LNCAP (cell line): ENCODE measurements around the gene FLOT2.

ENCODE experiments used
- TF ChIP-seq, protein P1 (sequence below): fragments of 450-650 bp; IDR thresholded peaks from 2 replicates; pipeline ENCODE4 v1.5.1; 2017; ENCODE audit warnings: mild to moderate bottlenecking

FLOT2 gene

DNA sequence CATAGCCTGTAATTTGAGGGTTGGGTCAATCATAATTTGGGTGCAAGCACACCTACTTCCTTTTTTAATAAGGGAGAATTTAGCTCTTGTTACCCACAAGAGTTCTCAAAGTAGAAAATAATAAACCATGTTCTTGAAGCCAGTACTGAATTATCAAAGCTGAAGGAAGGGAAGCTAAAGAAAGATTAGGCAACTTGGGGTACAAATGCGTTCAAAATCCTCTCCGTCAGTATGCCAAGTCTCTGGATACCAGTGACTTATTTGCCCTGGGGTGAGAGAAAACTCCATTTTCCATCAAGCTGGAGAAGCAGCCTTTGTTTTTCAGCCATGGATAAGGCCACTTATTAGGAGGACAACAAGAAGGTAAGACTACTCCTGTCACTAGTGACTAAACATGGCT, 28.8 kb upstream of the FLOT2 start:
- TF ChIP-seq, protein P1, sequence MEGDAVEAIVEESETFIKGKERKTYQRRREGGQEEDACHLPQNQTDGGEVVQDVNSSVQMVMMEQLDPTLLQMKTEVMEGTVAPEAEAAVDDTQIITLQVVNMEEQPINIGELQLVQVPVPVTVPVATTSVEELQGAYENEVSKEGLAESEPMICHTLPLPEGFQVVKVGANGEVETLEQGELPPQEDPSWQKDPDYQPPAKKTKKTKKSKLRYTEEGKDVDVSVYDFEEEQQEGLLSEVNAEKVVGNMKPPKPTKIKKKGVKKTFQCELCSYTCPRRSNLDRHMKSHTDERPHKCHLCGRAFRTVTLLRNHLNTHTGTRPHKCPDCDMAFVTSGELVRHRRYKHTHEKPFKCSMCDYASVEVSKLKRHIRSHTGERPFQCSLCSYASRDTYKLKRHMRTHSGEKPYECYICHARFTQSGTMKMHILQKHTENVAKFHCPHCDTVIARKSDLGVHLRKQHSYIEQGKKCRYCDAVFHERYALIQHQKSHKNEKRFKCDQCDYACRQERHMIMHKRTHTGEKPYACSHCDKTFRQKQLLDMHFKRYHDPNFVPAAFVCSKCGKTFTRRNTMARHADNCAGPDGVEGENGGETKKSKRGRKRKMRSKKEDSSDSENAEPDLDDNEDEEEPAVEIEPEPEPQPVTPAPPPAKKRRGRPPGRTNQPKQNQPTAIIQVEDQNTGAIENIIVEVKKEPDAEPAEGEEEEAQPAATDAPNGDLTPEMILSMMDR = no peak

DNA sequence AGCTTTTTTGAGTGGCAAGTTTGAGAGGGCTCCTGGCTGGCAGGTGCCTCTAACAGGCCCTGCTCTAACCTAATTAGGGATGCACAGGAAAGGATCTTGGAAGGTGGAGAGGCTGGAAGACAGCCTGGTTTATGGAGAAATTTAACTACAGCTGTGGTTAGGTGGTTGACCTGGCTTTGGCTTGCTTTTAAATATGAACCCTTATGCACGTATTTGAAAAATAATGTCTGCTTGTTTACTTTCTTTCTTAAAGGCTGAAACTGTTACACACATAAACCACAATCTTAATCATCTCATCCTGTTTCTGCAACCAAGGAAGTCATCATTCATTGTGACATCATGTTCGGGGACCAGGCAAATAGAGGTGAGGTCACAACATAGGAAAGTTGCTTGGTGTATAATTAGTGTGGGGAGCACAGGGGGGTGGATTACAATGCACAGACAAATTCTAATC, 28.4 kb upstream of the FLOT2 start:
- TF ChIP-seq, protein P1 = no peak

DNA sequence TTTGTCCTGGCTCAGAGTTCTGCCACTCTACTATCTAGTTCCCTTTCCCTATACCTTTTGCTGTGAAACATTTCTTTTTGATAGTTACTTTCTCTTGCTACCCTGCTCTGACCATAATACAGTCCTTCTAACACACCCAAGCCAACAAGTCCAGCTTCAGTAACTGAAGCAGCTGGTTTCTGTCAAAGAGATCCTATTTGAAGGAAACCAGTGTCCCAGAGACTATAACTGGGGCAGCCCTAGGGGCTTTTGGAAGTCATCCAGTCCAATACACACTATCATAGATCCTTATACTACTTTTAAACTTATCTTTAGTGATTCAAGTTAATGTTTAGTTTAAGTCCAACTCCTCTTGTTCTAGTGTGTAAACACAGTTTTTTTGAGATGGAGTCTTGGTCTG, 22.7 kb upstream of the FLOT2 start:
- TF ChIP-seq, protein P1 = no peak

DNA sequence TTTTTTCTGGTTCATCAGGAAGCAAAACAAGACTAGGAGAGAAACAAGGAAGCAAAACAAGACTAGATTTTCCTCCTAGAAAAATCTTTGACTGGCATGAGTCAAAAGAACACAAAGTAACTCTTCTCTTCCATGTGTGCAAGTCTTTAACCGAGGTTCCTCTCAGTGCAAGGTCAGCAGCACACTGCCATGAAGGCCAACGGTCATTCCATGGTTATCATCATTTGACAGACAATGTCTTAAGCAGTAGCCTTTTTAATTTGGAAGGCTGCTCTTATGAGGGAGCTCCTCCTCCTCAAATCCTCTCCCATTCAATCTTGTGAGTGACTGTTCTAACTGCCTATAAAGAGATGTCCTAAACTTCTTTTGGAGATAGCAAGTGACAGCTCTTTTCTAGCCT, 20.8 kb upstream of the FLOT2 start:
- TF ChIP-seq, protein P1 = no peak

DNA sequence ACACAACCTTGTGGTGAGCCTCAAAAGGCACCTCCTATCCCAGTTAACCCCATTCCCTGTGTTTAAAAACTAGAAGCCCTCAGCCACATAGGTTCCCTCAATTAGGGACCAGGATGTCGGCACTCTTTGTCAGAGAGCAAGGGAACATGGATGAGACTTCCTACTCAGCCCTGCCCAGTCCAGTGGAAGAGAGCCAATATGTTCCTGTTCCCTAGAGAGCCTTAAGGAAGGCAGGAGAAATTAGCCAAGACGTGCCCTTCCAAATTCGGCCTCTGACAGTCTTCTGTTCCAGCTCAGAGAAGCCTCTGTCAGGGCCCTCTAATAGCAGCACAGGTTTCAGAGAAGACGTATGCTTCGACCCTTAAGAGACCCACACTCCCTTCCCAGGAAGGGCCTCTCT, 19.9 kb upstream of the FLOT2 start:
- TF ChIP-seq, protein P1 = no peak

DNA sequence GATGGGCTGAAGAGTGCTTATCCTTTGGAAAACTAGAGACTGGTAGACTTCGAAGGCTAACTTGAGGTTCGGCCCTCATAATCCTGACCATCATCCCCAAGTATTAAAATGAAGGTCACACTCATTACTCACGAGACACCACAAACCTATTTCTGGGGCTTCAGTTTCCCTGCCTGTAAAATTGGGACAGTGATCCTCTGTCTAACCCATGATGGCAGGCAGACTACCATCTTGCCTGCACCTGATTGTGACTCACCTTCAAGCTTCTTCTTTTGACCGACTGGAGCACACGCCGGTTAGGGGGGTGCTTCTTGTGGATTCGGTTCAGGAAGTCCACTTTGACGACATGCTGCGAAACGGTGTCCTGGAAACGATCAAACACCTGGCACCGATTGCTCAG, 19.5 kb upstream of the FLOT2 start:
- TF ChIP-seq, protein P1 = no peak

DNA sequence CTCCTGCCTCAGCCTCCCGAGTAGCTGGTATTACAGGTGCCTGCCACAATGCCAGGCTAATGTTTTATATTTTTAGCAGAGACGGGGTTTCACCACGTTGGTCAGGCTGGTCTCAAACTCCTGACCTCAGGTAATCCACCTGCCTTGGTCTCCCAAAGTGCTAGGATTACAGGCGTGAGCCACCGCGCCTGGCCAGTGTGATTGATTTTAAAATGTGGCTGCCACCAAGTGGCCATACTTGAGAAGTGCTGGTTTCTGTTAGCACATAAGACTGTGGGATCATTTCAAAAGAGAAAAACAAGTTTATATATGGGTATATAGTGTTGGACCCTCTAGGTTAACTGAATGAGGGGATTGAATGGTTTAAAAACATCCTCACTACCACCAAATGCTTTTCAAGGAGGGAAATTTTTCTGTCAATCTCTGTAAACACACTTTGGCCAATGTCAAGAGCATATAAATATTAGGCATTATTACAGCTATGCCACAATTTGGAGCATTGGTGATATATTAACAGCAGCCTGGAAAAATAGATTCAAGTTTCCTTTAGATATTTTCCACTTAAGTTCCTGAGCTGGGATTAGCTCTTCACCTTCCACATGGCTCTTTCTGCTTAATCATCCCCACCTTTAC, 18.9 kb upstream of the FLOT2 start:
- TF ChIP-seq, protein P1 = peak; percentile 78

DNA sequence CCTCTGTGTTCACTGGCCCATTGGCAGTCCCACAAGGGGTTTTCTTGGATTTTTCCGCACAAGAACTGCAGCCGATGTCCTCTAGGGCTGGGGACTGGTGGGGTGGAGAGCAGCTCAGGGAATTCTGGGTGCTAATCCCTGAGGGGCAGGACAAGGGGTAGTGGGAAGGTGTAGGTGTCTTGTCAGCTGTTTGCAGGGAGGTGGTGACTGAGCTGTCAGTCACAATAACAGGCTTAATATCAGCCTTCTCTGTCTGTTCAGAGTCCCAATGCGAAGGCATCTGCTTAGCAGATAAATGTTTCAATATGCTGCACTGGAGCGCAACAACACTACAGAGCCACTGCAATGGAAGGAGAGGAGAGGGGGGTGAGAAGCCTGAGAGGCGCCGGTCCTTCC, 15.4 kb upstream of the FLOT2 start:
- TF ChIP-seq, protein P1 = no peak
